GM18868 (cell line): Measurements from ENCODE around the gene ODAD2.

Source experiments
- ATAC-seq: cut with Tn5 transposase; IDR thresholded peaks from one replicate; pipeline ENCODE4 v1.9.1; 2021; ENCODE audit warnings: mild to moderate bottlenecking, moderate library complexity; ENCODE audit not compliant: unreplicated experiment

Gene ODAD2

DNA sequence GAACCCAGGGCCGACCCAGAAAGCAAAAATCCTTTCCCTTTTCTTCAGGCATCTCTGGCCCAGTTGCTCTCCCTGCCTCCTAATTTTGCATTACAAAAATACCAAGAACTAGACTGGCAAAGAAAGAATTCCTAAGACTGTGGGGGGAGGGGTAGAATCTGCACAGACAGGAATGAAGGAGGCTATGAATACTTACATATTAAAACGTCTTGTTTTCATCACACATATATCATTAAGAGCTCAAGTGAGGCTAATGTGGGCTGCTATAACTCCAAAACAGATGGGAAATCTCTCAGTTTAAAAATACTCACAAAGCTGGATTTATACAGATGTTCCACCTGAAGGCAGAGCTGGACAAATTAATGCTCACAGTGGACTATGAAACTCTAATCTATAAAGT lies 224.0 kb downstream of the ODAD2 start:
- no peak for ATAC-seq

DNA sequence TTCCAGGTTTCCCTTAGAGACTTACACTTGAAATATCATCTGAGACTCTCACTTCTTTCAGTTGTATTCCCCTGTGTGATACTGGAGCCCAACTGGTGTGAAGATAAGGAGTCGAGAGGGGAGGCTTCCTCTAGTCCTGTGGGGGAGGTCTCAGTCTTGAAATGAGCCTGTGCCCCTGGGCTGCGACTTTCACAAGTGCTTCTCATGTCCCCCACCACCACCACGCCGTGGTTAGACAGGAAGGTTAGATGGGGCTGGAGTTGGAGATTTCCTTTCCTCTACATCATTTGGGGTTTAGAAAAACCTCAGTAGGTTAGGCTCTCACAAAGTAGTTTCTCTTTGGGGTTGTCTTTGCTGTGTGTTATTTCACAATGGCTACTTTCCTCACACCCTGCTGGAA lies 227.6 kb downstream of the ODAD2 start:
- ATAC-seq = no peak

DNA sequence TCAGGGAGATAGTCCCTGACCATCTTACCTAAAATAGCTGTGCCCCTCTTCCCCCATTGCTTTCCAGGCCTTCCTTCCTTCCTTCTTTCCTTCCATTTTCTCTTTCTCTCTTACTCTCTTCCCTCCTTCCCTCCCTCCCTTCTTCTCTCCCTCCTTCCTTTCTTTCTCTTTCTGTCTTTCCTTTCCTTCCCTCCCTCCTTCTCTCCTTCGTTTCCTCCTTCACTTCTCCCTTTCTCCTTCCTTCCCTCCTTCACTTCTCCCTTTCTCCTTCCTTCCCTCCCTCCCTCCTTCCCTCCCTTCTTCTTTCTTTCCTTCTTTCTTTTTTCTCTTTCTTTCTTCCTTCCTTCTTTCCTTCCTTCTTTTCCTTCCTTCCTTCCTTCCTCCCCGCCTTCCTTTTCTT lies 228.7 kb downstream of the ODAD2 start:
- ATAC-seq = no peak
